ENCODE results near the gene HPX. TPM values are rescaled to one million over a fixed set of nuclear protein-coding genes. Genes with fewer than 3 reads are reported as not detected.

The HPX gene
- total RNA-seq, 1 donor from 2014 or later = 3.1 TPM

GRCh38 chr11:6469599-6469998 lies 28.8 kb upstream of the HPX start:
- Histone ChIP-seq H3K36me3 (ENCODE audit: control insufficient read depth in 3 of 3, insufficient read depth in 3 of 3, low read length in 3 of 3) (peaks cover 4 to 8% (median 8%) of the 10 kb centered on the region in 3 donors), H3K9ac (ENCODE audit: low read depth in 1 of 3, low read length in 3 of 3) (peak overlapping the region in 1 of 3 donors; percentile 22), H3K9me3 (ENCODE audit: control insufficient read depth in 3 of 3, low read length in 3 of 3) (no peaks in the 10 kb centered on the region), H3K4me3 (ENCODE audit: low read length in 3 of 3) (peak overlapping the region in 1 of 3 donors; percentile 31), H3K4me1 (ENCODE audit: control insufficient read depth in 3 of 3, insufficient read depth in 3 of 3, low read length in 3 of 3) (peaks cover 19 to 42% (median 27%) of the 10 kb centered on the region in 3 donors), H3K27ac (ENCODE audit: low read depth, low read length) (peak overlapping the region; percentile 42), H3K27me3 (ENCODE audit: control insufficient read depth in 3 of 3, insufficient read depth in 3 of 3, low read length in 3 of 3) (no peaks in the 10 kb centered on the region)

- Histone ChIP-seq H3K4me1 (ENCODE audit: control insufficient read depth in 3 of 3, insufficient read depth in 3 of 3, low read length in 3 of 3) (peaks cover 13 to 36% (median 24%) of the 10 kb centered on the region in 3 donors), H3K4me3 (ENCODE audit: low read length in 3 of 3) (peak overlapping the region in 1 of 3 donors; percentile 31), H3K36me3 (ENCODE audit: control insufficient read depth in 3 of 3, insufficient read depth in 3 of 3, low read length in 3 of 3) (peaks cover 7 to 15% (median 12%) of the 10 kb centered on the region in 3 donors), H3K9me3 (ENCODE audit: control insufficient read depth in 3 of 3, low read length in 3 of 3) (no peaks in the 10 kb centered on the region), H3K27ac (ENCODE audit: low read depth, low read length) (peak overlapping the region; percentile 42), H3K27me3 (ENCODE audit: control insufficient read depth in 3 of 3, insufficient read depth in 3 of 3, low read length in 3 of 3) (no peaks in the 10 kb centered on the region), H3K9ac (ENCODE audit: low read depth in 1 of 3, low read length in 3 of 3) (peak overlapping the region in 1 of 3 donors; percentile 22)
Measured at GRCh38 chr11:6468712-6469495, 28.1 kb upstream of the HPX start.

- H3K4me3 ChIP-seq (ENCODE audit: low read length in 3 of 3) = no peak overlapping the region
- peaks cover 39 to 69% (median 57%) of the 10 kb centered on the region in 3 donors for H3K36me3 ChIP-seq (ENCODE audit: control insufficient read depth in 3 of 3, insufficient read depth in 3 of 3, low read length in 3 of 3)
- H3K9me3 ChIP-seq (ENCODE audit: control insufficient read depth in 3 of 3, low read length in 3 of 3) = no peaks in the 10 kb centered on the region
- H3K27ac ChIP-seq (ENCODE audit: low read depth, low read length) = no peak overlapping the region
- H3K9ac ChIP-seq (ENCODE audit: low read depth in 1 of 3, low read length in 3 of 3) = no peak overlapping the region
- H3K4me1 ChIP-seq (ENCODE audit: control insufficient read depth in 3 of 3, insufficient read depth in 3 of 3, low read length in 3 of 3) = peaks cover 5 to 14% (median 13%) of the 10 kb centered on the region in 3 donors
- H3K27me3 ChIP-seq (ENCODE audit: control insufficient read depth in 3 of 3, insufficient read depth in 3 of 3, low read length in 3 of 3) = no peaks in the 10 kb centered on the region
Measured at GRCh38 chr11:6459099-6459450, 18.3 kb upstream of the HPX start.

GRCh38 chr11:6458352-6459098 lies 17.7 kb upstream of the HPX start:
- Histone ChIP-seq H3K9me3 (ENCODE audit: control insufficient read depth in 3 of 3, low read length in 3 of 3) (no peaks in the 10 kb centered on the region), H3K27me3 (ENCODE audit: control insufficient read depth in 3 of 3, insufficient read depth in 3 of 3, low read length in 3 of 3) (no peaks in the 10 kb centered on the region), H3K9ac (ENCODE audit: low read depth in 1 of 3, low read length in 3 of 3) (peak overlapping the region in 1 of 3 donors; percentile 28), H3K4me3 (ENCODE audit: low read length in 3 of 3) (no peak overlapping the region), H3K27ac (ENCODE audit: low read depth, low read length) (no peak overlapping the region), H3K4me1 (ENCODE audit: control insufficient read depth in 3 of 3, insufficient read depth in 3 of 3, low read length in 3 of 3) (peaks cover 5 to 14% (median 13%) of the 10 kb centered on the region in 3 donors), H3K36me3 (ENCODE audit: control insufficient read depth in 3 of 3, insufficient read depth in 3 of 3, low read length in 3 of 3) (peaks cover 33 to 69% (median 55%) of the 10 kb centered on the region in 3 donors)

GRCh38 chr11:6457581-6458320 lies 17.0 kb upstream of the HPX start:
- Histone ChIP-seq H3K4me3 (ENCODE audit: low read length in 3 of 3) (no peak overlapping the region), H3K9ac (ENCODE audit: low read depth in 1 of 3, low read length in 3 of 3) (no peak overlapping the region), H3K4me1 (ENCODE audit: control insufficient read depth in 3 of 3, insufficient read depth in 3 of 3, low read length in 3 of 3) (peaks cover 6 to 14% (median 13%) of the 10 kb centered on the region in 3 donors), H3K36me3 (ENCODE audit: control insufficient read depth in 3 of 3, insufficient read depth in 3 of 3, low read length in 3 of 3) (peaks cover 31 to 77% (median 59%) of the 10 kb centered on the region in 3 donors), H3K27me3 (ENCODE audit: control insufficient read depth in 3 of 3, insufficient read depth in 3 of 3, low read length in 3 of 3) (no peaks in the 10 kb centered on the region), H3K27ac (ENCODE audit: low read depth, low read length) (no peak overlapping the region), H3K9me3 (ENCODE audit: control insufficient read depth in 3 of 3, low read length in 3 of 3) (no peaks in the 10 kb centered on the region)

GRCh38 chr11:6456361-6457073 lies 15.7 kb upstream of the HPX start:
- peaks cover 31 to 83% (median 68%) of the 10 kb centered on the region in 3 donors for H3K36me3 ChIP-seq (ENCODE audit: control insufficient read depth in 3 of 3, insufficient read depth in 3 of 3, low read length in 3 of 3)
- peaks cover 10 to 14% (median 13%) of the 10 kb centered on the region in 3 donors for H3K4me1 ChIP-seq (ENCODE audit: control insufficient read depth in 3 of 3, insufficient read depth in 3 of 3, low read length in 3 of 3)

GRCh38 chr11:6455070-6455469 lies 14.3 kb upstream of the HPX start:
- Histone ChIP-seq H3K36me3 (ENCODE audit: control insufficient read depth in 3 of 3, insufficient read depth in 3 of 3, low read length in 3 of 3) (peaks cover 42 to 92% (median 81%) of the 10 kb centered on the region in 3 donors), H3K9me3 (ENCODE audit: control insufficient read depth in 3 of 3, low read length in 3 of 3) (no peaks in the 10 kb centered on the region), H3K27ac (ENCODE audit: low read depth, low read length) (no peak overlapping the region)

More at GRCh38 chr11:6456361-6457073, 15.7 kb upstream of the HPX start:
- Histone ChIP-seq H3K27ac (ENCODE audit: low read depth, low read length) (no peak overlapping the region), H3K4me3 (ENCODE audit: low read length in 3 of 3) (no peak overlapping the region), H3K27me3 (ENCODE audit: control insufficient read depth in 3 of 3, insufficient read depth in 3 of 3, low read length in 3 of 3) (no peaks in the 10 kb centered on the region), H3K9me3 (ENCODE audit: control insufficient read depth in 3 of 3, low read length in 3 of 3) (no peaks in the 10 kb centered on the region), H3K9ac (ENCODE audit: low read depth in 1 of 3, low read length in 3 of 3) (no peak overlapping the region)

GRCh38 chr11:6453152-6453551 lies 12.4 kb upstream of the HPX start:
- H3K27ac ChIP-seq (ENCODE audit: low read depth, low read length) = no peak overlapping the region
- peaks cover 10 to 14% (median 13%) of the 10 kb centered on the region in 3 donors for H3K4me1 ChIP-seq (ENCODE audit: control insufficient read depth in 3 of 3, insufficient read depth in 3 of 3, low read length in 3 of 3)
- H3K4me3 ChIP-seq (ENCODE audit: low read length in 3 of 3) = no peak overlapping the region
- no peaks in the 10 kb centered on the region for H3K9me3 ChIP-seq (ENCODE audit: control insufficient read depth in 3 of 3, low read length in 3 of 3)
- H3K27me3 ChIP-seq (ENCODE audit: control insufficient read depth in 3 of 3, insufficient read depth in 3 of 3, low read length in 3 of 3) = no peaks in the 10 kb centered on the region
- peaks cover 53 to 90% (median 80%) of the 10 kb centered on the region in 3 donors for H3K36me3 ChIP-seq (ENCODE audit: control insufficient read depth in 3 of 3, insufficient read depth in 3 of 3, low read length in 3 of 3)
- no peak overlapping the region for H3K9ac ChIP-seq (ENCODE audit: low read depth in 1 of 3, low read length in 3 of 3)

More at GRCh38 chr11:6455070-6455469, 14.3 kb upstream of the HPX start:
- peak overlapping the region in 2 of 3 donors; percentile 26 to 30 for H3K9ac ChIP-seq (ENCODE audit: low read depth in 1 of 3, low read length in 3 of 3)
- H3K4me3 ChIP-seq (ENCODE audit: low read length in 3 of 3) = no peak overlapping the region
- H3K4me1 ChIP-seq (ENCODE audit: control insufficient read depth in 3 of 3, insufficient read depth in 3 of 3, low read length in 3 of 3) = peaks cover 10 to 14% (median 13%) of the 10 kb centered on the region in 3 donors
- H3K27me3 ChIP-seq (ENCODE audit: control insufficient read depth in 3 of 3, insufficient read depth in 3 of 3, low read length in 3 of 3) = no peaks in the 10 kb centered on the region

GRCh38 chr11:6452219-6452618 lies 11.4 kb upstream of the HPX start:
- no peaks in the 10 kb centered on the region for H3K27me3 ChIP-seq (ENCODE audit: control insufficient read depth in 3 of 3, insufficient read depth in 3 of 3, low read length in 3 of 3)
- no peak overlapping the region for H3K4me3 ChIP-seq (ENCODE audit: low read length in 3 of 3)
- no peaks in the 10 kb centered on the region for H3K9me3 ChIP-seq (ENCODE audit: control insufficient read depth in 3 of 3, low read length in 3 of 3)
- H3K36me3 ChIP-seq (ENCODE audit: control insufficient read depth in 3 of 3, insufficient read depth in 3 of 3, low read length in 3 of 3) = peaks cover 55 to 84% (median 72%) of the 10 kb centered on the region in 3 donors
- peaks cover 10 to 14% (median 13%) of the 10 kb centered on the region in 3 donors for H3K4me1 ChIP-seq (ENCODE audit: control insufficient read depth in 3 of 3, insufficient read depth in 3 of 3, low read length in 3 of 3)
- H3K27ac ChIP-seq (ENCODE audit: low read depth, low read length) = no peak overlapping the region
- no peak overlapping the region for H3K9ac ChIP-seq (ENCODE audit: low read depth in 1 of 3, low read length in 3 of 3)
